H9 (cell line): ENCODE data around the gene TBX5. TPM values are rescaled to one million over a fixed set of nuclear protein-coding genes. Genes with fewer than 3 reads are reported as not detected.

Source experiments
- DNase-seq: peaks from one replicate; pipeline ENCODE4 v3.0.0-alpha.2; 2017
- H2AFZ ChIP-seq: one replicate; pipeline ENCODE4 v1.6.1; 2013; ENCODE audit warnings: mild to moderate bottlenecking, low read length, control low read depth, moderate library complexity
- H2AK5ac ChIP-seq: 2 replicates; pipeline ENCODE4 v1.6.1; 2013; ENCODE audit warnings: low read length, control low read depth, mixed read lengths; ENCODE audit not compliant: insufficient read length
- H2BK120ac ChIP-seq: one replicate; pipeline ENCODE4 v1.6.1; 2013; ENCODE audit warnings: low read depth, mild to moderate bottlenecking, low read length, control low read depth, inconsistent platforms; ENCODE audit not compliant: poor library complexity, severe bottlenecking
- H2BK12ac ChIP-seq: 2 replicates; pipeline ENCODE4 v1.6.1; 2013; ENCODE audit warnings: low read length, control low read depth, mixed read lengths, low read depth; ENCODE audit not compliant: insufficient read length
- H2BK15ac ChIP-seq: 2 replicates; pipeline ENCODE4 v1.6.1; 2013; ENCODE audit warnings: low read depth, low read length, control low read depth
- H2BK20ac ChIP-seq: one replicate; pipeline ENCODE4 v1.6.1; 2013; ENCODE audit warnings: low read depth, mild to moderate bottlenecking, low read length, control low read depth, inconsistent platforms; ENCODE audit not compliant: poor library complexity, severe bottlenecking
- H2BK5ac ChIP-seq: 2 replicates; pipeline ENCODE4 v1.6.1; 2013; ENCODE audit warnings: low read length, control low read depth, mixed read lengths; ENCODE audit not compliant: insufficient read length
- H3K14ac ChIP-seq: 2 replicates; pipeline ENCODE4 v1.6.1; 2013; ENCODE audit warnings: low read length, control low read depth; ENCODE audit not compliant: insufficient read depth
- H3K18ac ChIP-seq: 2 replicates; pipeline ENCODE4 v1.6.1; 2013; ENCODE audit warnings: low read depth, mild to moderate bottlenecking, mixed read lengths, low read length, control low read depth; ENCODE audit not compliant: insufficient read length
- H3K23ac ChIP-seq: 2 replicates; pipeline ENCODE4 v1.6.1; 2013; ENCODE audit warnings: low read length, control low read depth, mixed read lengths, low read depth; ENCODE audit not compliant: insufficient read length
- H3K23me2 ChIP-seq: 2 replicates; pipeline ENCODE4 v1.6.1; 2013; ENCODE audit warnings: low read depth, mild to moderate bottlenecking, mixed read lengths, low read length, control low read depth; ENCODE audit not compliant: insufficient read length, poor library complexity, severe bottlenecking
- H3K27ac ChIP-seq: 2 replicates; pipeline ENCODE4 v1.5.1; 2013; ENCODE audit warnings: low read length, control low read depth, mixed read lengths, low read depth; ENCODE audit not compliant: insufficient read length
- H3K27me3 ChIP-seq: 2 replicates; pipeline ENCODE4 v1.6.1; 2013; ENCODE audit warnings: low read length, control low read depth, inconsistent platforms; ENCODE audit not compliant: insufficient read depth
- H3K4ac ChIP-seq: 2 replicates; pipeline ENCODE4 v1.6.1; 2013; ENCODE audit warnings: low read depth, mild to moderate bottlenecking, control low read depth, inconsistent platforms, low read length, moderate library complexity
- H3K4me1 ChIP-seq: 2 replicates; pipeline ENCODE4 v1.6.1; 2013; ENCODE audit warnings: low read length, control low read depth, inconsistent platforms; ENCODE audit not compliant: insufficient read depth
- H3K4me2 ChIP-seq: 2 replicates; pipeline ENCODE4 v1.6.1; 2013; ENCODE audit warnings: low read length, control low read depth, mixed read lengths; ENCODE audit not compliant: insufficient read length, insufficient read depth
- H3K56ac ChIP-seq: 2 replicates; pipeline ENCODE4 v1.6.1; 2013; ENCODE audit warnings: low read depth, mild to moderate bottlenecking, mixed read lengths, low read length, control low read depth; ENCODE audit not compliant: insufficient read length
- H3K79me1 ChIP-seq: 2 replicates; pipeline ENCODE4 v1.6.1; 2013; ENCODE audit warnings: low read depth, mild to moderate bottlenecking, moderate library complexity, low read length, control low read depth, inconsistent platforms; ENCODE audit not compliant: insufficient read depth, poor library complexity, severe bottlenecking
- H3K79me2 ChIP-seq: 2 replicates; pipeline ENCODE4 v1.6.1; 2013; ENCODE audit warnings: low read length, control low read depth, inconsistent platforms; ENCODE audit not compliant: insufficient read depth
- H3K9ac ChIP-seq: 2 replicates; pipeline ENCODE4 v1.6.1; 2013; ENCODE audit warnings: low read length, control low read depth, mixed read lengths; ENCODE audit not compliant: insufficient read length; ENCODE audit errors: extremely low read depth
- H3K9me3 ChIP-seq: one replicate; pipeline ENCODE4 v1.6.1; 2013; ENCODE audit warnings: low read depth, low read length, inconsistent platforms; ENCODE audit not compliant: control insufficient read depth
- H3T11ph ChIP-seq: one replicate; pipeline ENCODE4 v1.6.1; 2013; ENCODE audit warnings: mild to moderate bottlenecking, low read length, control low read depth, inconsistent platforms
- H4K20me1 ChIP-seq: one replicate; pipeline ENCODE4 v1.6.1; 2013; ENCODE audit not compliant: control insufficient read depth, insufficient read length, insufficient read depth
- H4K5ac ChIP-seq: 2 replicates; pipeline ENCODE4 v1.6.1; 2013; ENCODE audit warnings: low read depth, mild to moderate bottlenecking, mixed read lengths, low read length, control low read depth; ENCODE audit not compliant: insufficient read length
- H4K8ac ChIP-seq: replicated peaks from 2 replicates; pipeline ENCODE4 v1.6.1; 2013; ENCODE audit warnings: low read length, control low read depth, mixed read lengths, low read depth; ENCODE audit not compliant: insufficient read length
- H4K91ac ChIP-seq: 2 replicates; pipeline ENCODE4 v1.6.1; 2013; ENCODE audit warnings: low read depth, mild to moderate bottlenecking, moderate library complexity, mixed read lengths, low read length, control low read depth; ENCODE audit not compliant: insufficient read length
- H3K27ac Mint-ChIP-seq, 3 experiments: 2 replicates in 2 of 3; 3 replicates in 1 of 3; pipeline ENCODE4 v1.8.0; 2020 to 2021; ENCODE audit warnings: mixed read lengths in 3 of 3, mild to moderate bottlenecking in 1 of 3, moderate library complexity in 1 of 3
- H3K27me3 Mint-ChIP-seq: 2 replicates; pipeline ENCODE4 v1.8.0; 2021; ENCODE audit warnings: low read depth, mild to moderate bottlenecking, moderate library complexity, mixed read lengths
- H3K36me3 Mint-ChIP-seq, 3 experiments: 2 replicates in 2 of 3; 3 replicates in 1 of 3; pipeline ENCODE4 v1.8.0; 2020 to 2021; ENCODE audit warnings: low read depth in 3 of 3, mixed read lengths in 3 of 3; ENCODE audit not compliant: insufficient read depth in 1 of 3
- H3K4me1 Mint-ChIP-seq, 2 experiments: 2 replicates each; pipeline ENCODE4 v1.8.0; 2020; ENCODE audit warnings: mixed read lengths in 2 of 2
- H3K4me3 Mint-ChIP-seq, 2 experiments: 2 replicates in 1 of 2; 3 replicates in 1 of 2; pipeline ENCODE4 v1.8.0; 2020 to 2021; ENCODE audit warnings: mild to moderate bottlenecking in 2 of 2, mixed read lengths in 2 of 2, moderate library complexity in 1 of 2
- H3K9me3 Mint-ChIP-seq, 2 experiments: 2 replicates in 1 of 2; 3 replicates in 1 of 2; pipeline ENCODE4 v1.8.0; 2020; ENCODE audit warnings: mild to moderate bottlenecking in 2 of 2, mixed read lengths in 2 of 2, moderate library complexity in 1 of 2
- CTCF ChIP-seq: fragments of 200-600 bp; sonication (generic); conservative IDR thresholded peaks from 3 replicates; pipeline ENCODE4 v1.8.0; 2021; ENCODE audit warnings: antibody characterized with exemption, mild to moderate bottlenecking
- WGBS: extraction: QIAGEN DNeasy Blood & Tissue Kit; methylation state at CpG from one replicate; pipeline ENCODE4 v1.1.7; 2013; ENCODE audit warnings: missing lambda C conversion rate, low lambda C conversion rate, mixed read lengths; ENCODE audit not compliant: insufficient read length; ENCODE audit errors: extremely low coverage; 5-methylcytosine and 5-hydroxymethylcytosine counted together
- total RNA-seq: library from RNA; stranded (reverse); gene quantifications from 2 replicates; pipeline ENCODE4 v1.2.1, GENCODE V29; 2021

The TBX5 gene
- total RNA-seq, 1 experiment from 2014 or later, result not detected

GRCh38 chr12:114412307-114412706, 6.4 kb upstream of the TBX5 start:
- no peak overlapping the region for H3K56ac ChIP-seq
- WGBS, result no CpG with 5 or more reads among the region's 7 CpGs
- H2AFZ ChIP-seq, result no peak overlapping the region
- no peak overlapping the region for H3K4me2 ChIP-seq
- no peak overlapping the region for H3K23ac ChIP-seq
- H2BK5ac ChIP-seq, result no peak overlapping the region
- no peaks in the 10 kb centered on the region for H4K20me1 ChIP-seq
- H3T11ph ChIP-seq, result no peak overlapping the region
- DNase-seq, result no peak
- H3K27ac Mint-ChIP-seq, result no peak overlapping the region
- H3K9me3 Mint-ChIP-seq, result peaks cover 0 to 11% of the 10 kb centered on the region in 2 experiments; a peak in 2 of 5 replicates
- H3K27me3 Mint-ChIP-seq, result peaks cover 100% of the 10 kb centered on the region
- H3K36me3 Mint-ChIP-seq, result no peaks in the 10 kb centered on the region
- H3K18ac ChIP-seq, result no peak overlapping the region
- H3K14ac ChIP-seq, result no peak overlapping the region
- no peak for TF ChIP-seq CTCF
- H2BK15ac ChIP-seq, result no peak overlapping the region
- H4K8ac ChIP-seq, result no peak overlapping the region
- no peak overlapping the region for H2AK5ac ChIP-seq
- H3K9ac ChIP-seq, result no peak overlapping the region
- H3K4ac ChIP-seq, result no peak overlapping the region
- H3K4me1 Mint-ChIP-seq, result peaks cover 19 to 36% of the 10 kb centered on the region in 2 experiments
- H2BK120ac ChIP-seq, result no peak overlapping the region
- H3K27me3 ChIP-seq, result peaks cover 99% of the 10 kb centered on the region
- no peak overlapping the region for H3K27ac ChIP-seq
- no peaks in the 10 kb centered on the region for H3K23me2 ChIP-seq
- no peak overlapping the region for H2BK12ac ChIP-seq
- no peaks in the 10 kb centered on the region for H3K79me2 ChIP-seq
- H4K91ac ChIP-seq, result no peak overlapping the region
- H2BK20ac ChIP-seq, result no peak overlapping the region
- H3K4me3 Mint-ChIP-seq, result no peak overlapping the region
- no peaks in the 10 kb centered on the region for H3K79me1 ChIP-seq
- H3K9me3 ChIP-seq, result no peaks in the 10 kb centered on the region
- H4K5ac ChIP-seq, result no peak overlapping the region
- H3K4me1 ChIP-seq, result no peaks in the 10 kb centered on the region; the same call in 1 of the 2 replicates
